Thyroid gland (tissue), 4 donors: ENCODE measurements around the gene IL21R. TPM values are rescaled to one million over a fixed set of nuclear protein-coding genes. Genes with fewer than 3 reads are reported as not detected.
"Not testable (repeated sequence)": the region's sequence is repeated elsewhere in the genome, so short reads cannot be mapped to it uniquely, and the experiment has no call there.

Source experiments
- DNase-seq, 2 donors: peaks; one replicate each; pipeline ENCODE4 v3.0.0-alpha.2; 2019
- H3K27ac ChIP-seq, 3 donors: fragments of 200-600 bp; sonication (generic); 1 replicate in 2 of 3; 2 replicates in 1 of 3; pipeline ENCODE4 v1.5.1; 2016 to 2019; ENCODE audit warnings: mild to moderate bottlenecking in 1 of 3, moderate library complexity in 1 of 3
- H3K27me3 ChIP-seq: fragments of 200-600 bp; sonication (generic); one replicate; pipeline ENCODE4 v1.5.1; 2019
- H3K36me3 ChIP-seq, 2 donors: fragments of 200-600 bp; sonication (generic); one replicate each; pipeline ENCODE4 v1.5.1; 2016 to 2019
- H3K4me1 ChIP-seq, 2 donors: fragments of 200-600 bp; sonication (generic); one replicate each; pipeline ENCODE4 v1.5.1; 2017 to 2019
- H3K4me3 ChIP-seq, 3 donors: fragments of 200-600 bp; sonication (generic); replicated peaks in 1 of 3; 1 replicate in 2 of 3; 2 replicates in 1 of 3; pipeline ENCODE4 v1.5.1; 2016; ENCODE audit warnings: mild to moderate bottlenecking in 1 of 3
- H3K9me3 ChIP-seq: fragments of 200-600 bp; sonication (generic); one replicate; pipeline ENCODE4 v1.5.1; 2017
- POLR2A ChIP-seq, 2 donors: fragments of 450-650 bp; IDR thresholded peaks; one replicate each; pipeline ENCODE4 v1.6.1; 2017; ENCODE audit warnings: antibody characterized with exemption in 2 of 2, mild to moderate bottlenecking in 2 of 2, moderate library complexity in 1 of 2
- WGBS, 2 donors: methylation state at CpG; one replicate each; pipeline ENCODE4 v1.1.5; 2017; 5-methylcytosine and 5-hydroxymethylcytosine counted together
- intact Hi-C: fragments of 100-400 bp; cut with DNase I; formaldehyde crosslinking; loops from one replicate; pipeline ENCODE4 v1.15.1; 2023
- total RNA-seq, 4 donors: library from RNA; depleted of rRNA; stranded (reverse); fragments of >200 nt; gene quantifications; one replicate each; pipeline ENCODE4 v1.2.3, GENCODE V29; 2016
- TF ChIP-seq, protein P1 (sequence below), 6 experiments: fragments of 200-600 bp in 3 of 6; fragments of 450-650 bp in 3 of 6; sonication (generic) in 3 of 6; IDR thresholded peaks; one replicate each; pipeline ENCODE4 v1.5.1; 2016 to 2019; ENCODE audit warnings: antibody characterized with exemption in 6 of 6, mild to moderate bottlenecking in 2 of 6, inconsistent platforms in 1 of 6, moderate library complexity in 1 of 6

The IL21R gene
- total RNA-seq, 4 donors from 2014 or later: 0.11 to 0.88 (median 0.32) TPM

DNA sequence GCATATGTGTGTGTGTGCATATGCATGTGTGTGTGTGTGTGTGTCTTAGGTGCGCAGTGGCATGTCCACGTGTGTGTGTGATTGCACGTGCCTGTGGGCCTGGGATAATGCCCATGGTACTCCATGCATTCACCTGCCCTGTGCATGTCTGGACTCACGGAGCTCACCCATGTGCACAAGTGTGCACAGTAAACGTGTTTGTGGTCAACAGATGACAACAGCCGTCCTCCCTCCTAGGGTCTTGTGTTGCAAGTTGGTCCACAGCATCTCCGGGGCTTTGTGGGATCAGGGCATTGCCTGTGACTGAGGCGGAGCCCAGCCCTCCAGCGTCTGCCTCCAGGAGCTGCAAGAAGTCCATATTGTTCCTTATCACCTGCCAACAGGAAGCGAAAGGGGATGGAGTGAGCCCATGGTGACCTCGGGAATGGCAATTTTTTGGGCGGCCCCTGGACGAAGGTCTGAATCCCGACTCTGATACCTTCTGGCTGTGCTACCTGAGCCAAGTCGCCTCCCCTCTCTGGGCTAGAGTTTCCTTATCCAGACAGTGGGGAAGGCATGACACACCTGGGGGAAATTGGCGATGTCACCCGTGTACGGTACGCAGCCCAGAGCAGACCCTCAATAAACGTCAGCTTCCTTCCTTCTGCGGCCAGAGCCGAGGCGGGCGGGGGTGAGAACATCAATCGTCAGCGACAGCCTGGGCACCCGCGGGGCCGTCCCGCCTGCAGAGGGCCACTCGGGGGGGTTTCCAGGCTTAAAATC lies 47.6 kb downstream of the IL21R start:
- TF ChIP-seq POLR2A (IDR thresholded peaks at IDR 0.05): no peak
- TF ChIP-seq, protein P1, sequence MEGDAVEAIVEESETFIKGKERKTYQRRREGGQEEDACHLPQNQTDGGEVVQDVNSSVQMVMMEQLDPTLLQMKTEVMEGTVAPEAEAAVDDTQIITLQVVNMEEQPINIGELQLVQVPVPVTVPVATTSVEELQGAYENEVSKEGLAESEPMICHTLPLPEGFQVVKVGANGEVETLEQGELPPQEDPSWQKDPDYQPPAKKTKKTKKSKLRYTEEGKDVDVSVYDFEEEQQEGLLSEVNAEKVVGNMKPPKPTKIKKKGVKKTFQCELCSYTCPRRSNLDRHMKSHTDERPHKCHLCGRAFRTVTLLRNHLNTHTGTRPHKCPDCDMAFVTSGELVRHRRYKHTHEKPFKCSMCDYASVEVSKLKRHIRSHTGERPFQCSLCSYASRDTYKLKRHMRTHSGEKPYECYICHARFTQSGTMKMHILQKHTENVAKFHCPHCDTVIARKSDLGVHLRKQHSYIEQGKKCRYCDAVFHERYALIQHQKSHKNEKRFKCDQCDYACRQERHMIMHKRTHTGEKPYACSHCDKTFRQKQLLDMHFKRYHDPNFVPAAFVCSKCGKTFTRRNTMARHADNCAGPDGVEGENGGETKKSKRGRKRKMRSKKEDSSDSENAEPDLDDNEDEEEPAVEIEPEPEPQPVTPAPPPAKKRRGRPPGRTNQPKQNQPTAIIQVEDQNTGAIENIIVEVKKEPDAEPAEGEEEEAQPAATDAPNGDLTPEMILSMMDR (IDR thresholded peaks at IDR 0.05): no peak
- Histone ChIP-seq H3K9me3 (no peaks in the 10 kb centered on the region), H3K27ac (no peak overlapping the region), H3K36me3 (no peaks in the 10 kb centered on the region), H3K4me1 (peaks cover 9 to 15% of the 10 kb centered on the region in 2 donors), H3K27me3 (no peaks in the 10 kb centered on the region), H3K4me3 (no peak overlapping the region)
- intact Hi-C loops: loop anchor here (5.0 kb wide), 1 partner anchor 77 kb away; no protein-coding TSS in a partner anchor
- no peak for DNase-seq
- 58 to 70% methylated on average over 23 to 30 of the region's 31 CpGs for WGBS, 2 donors

DNA sequence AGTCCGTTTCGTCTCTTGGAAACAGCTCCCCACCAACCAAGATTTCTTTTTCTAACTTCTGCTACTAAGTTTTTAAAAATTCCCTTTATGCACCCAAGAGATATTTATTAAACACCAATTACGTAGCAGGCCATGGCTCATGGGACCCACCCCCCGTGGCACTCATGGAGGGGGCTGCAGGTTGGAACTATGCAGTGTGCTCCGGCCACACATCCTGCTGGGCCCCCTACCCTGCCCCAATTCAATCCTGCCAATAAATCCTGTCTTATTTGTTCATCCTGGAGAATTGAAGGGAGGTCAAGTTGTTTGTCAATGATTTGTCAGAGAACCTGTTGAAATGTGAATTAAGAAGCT lies 48.2 kb downstream of the IL21R start:
- intact Hi-C loops: loop anchor here (5.0 kb wide), 1 partner anchor 78 kb away; no protein-coding TSS in a partner anchor

DNA sequence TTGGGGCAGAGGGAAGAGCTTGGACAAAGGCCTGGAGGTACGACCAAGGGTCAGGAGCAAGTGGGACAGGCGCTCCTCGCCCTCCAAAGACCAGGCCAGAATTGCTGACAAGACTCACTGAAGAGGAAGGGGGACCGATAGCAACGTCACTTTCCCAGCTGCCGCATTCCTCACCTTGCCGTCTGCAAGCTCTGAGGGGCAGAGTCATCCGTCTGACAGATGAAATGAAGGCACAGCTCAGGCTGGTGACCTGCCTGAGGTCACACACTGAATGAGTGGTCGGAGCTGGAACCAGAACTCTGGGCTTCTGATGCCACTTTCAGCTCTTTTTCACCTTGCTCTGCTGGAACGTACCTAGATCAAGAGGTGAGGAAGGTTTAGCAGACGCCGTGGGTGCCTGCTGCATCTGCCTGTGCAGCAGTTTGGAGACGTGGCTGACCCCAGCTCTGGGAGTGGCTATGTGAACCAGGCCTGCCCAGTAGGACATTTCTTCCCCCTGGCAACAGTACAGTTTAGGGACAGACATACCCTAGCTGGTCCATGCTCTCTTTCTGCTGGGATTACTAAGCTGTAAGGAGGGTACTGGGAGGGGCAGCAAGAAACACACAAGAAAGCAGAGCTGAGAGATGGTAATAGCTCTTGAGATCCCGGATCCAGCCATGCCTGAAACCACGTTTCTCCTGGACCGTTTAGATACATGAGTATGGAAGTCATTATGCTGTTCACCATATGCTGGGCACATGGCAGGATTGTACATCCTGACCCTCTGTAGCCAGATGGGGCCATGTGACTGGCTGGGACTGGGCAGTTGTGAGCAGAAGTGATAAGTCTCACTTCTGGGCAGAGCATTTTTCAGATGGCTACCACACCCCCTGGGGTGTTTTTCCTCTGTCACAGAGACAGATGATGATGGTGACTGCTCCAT lies 50.9 kb downstream of the IL21R start:
- Histone ChIP-seq H3K9me3 (no peaks in the 10 kb centered on the region), H3K27me3 (no peaks in the 10 kb centered on the region), H3K36me3 (no peaks in the 10 kb centered on the region), H3K4me1 (peaks cover 9 to 15% of the 10 kb centered on the region in 2 donors), H3K4me3 (no peak overlapping the region), H3K27ac (no peak overlapping the region)
- TF ChIP-seq, protein P1 (IDR thresholded peaks at IDR 0.05): no peak
- no peak for TF ChIP-seq POLR2A (IDR thresholded peaks at IDR 0.05)
- no peak for DNase-seq
- WGBS, 2 donors: 82 to 84% methylated on average over 16 of the region's 16 CpGs
- intact Hi-C loops: loop anchor here (5.0 kb wide), 1 partner anchor 81 kb away; no protein-coding TSS in a partner anchor

More for the DNA sequence above, 48.2 kb downstream of the IL21R start:
- no peaks in the 10 kb centered on the region for H3K36me3 ChIP-seq
- no peak overlapping the region for H3K27ac ChIP-seq
- H3K9me3 ChIP-seq: no peaks in the 10 kb centered on the region
- 56 to 61% methylated on average over 5 of the region's 5 CpGs for WGBS, 2 donors
- H3K27me3 ChIP-seq: no peaks in the 10 kb centered on the region
- H3K4me1 ChIP-seq: peaks cover 9 to 15% of the 10 kb centered on the region in 2 donors
- H3K4me3 ChIP-seq: no peak overlapping the region
- TF ChIP-seq, protein P1 (IDR thresholded peaks at IDR 0.05): no peak
- TF ChIP-seq POLR2A (IDR thresholded peaks at IDR 0.05): no peak
- no peak for DNase-seq

DNA sequence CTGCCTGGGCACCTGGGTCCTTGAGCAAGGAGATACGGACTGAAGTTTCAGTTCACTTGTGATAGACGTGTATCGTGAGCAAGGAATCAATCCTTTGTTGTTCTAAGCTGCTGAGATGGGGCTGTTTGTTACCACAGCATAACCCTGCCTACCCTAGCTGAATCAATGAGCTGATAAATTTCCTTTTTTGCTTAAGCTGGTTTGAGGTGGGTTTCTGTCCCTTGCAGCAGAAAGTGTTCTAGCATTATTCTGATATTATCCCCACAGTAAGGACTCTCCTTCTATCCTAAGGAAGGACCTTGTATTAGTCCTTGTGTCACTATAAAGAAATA lies 51.5 kb downstream of the IL21R start:
- TF ChIP-seq POLR2A (IDR thresholded peaks at IDR 0.05): no peak
- WGBS, 2 donors: 95% methylated on average over 3 of the region's 3 CpGs
- Histone ChIP-seq H3K4me3 (no peak overlapping the region), H3K9me3 (no peaks in the 10 kb centered on the region), H3K27me3 (no peaks in the 10 kb centered on the region), H3K36me3 (peaks cover 0 to 3% of the 10 kb centered on the region in 2 donors), H3K4me1 (peaks cover 9 to 15% of the 10 kb centered on the region in 2 donors), H3K27ac (no peak overlapping the region)
- DNase-seq: no peak
- intact Hi-C loops: loop anchor here (5.0 kb wide), 1 partner anchor 81 kb away; no protein-coding TSS in a partner anchor

DNA sequence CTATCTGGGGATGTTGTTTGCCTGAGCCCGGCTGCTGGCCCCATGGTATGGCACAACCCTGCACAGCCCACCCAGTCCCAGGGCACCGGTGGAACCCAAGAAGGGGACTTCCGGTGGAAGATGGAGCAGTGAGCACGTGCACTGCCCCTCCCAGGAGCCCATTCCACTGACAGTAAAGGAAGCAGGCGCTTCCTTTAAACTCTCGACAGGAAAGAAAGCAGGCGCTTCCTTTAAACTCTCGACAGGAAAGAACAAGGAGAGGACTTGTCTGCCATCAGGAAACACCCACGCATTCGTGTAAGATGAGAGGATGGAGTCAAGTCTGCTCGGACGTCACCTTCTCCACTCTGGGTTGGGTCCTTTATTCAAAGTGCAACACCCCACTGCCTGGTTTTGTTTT lies 53.7 kb downstream of the IL21R start:
- Histone ChIP-seq H3K27ac (no peak overlapping the region), H3K27me3 (no peaks in the 10 kb centered on the region), H3K4me3 (no peak overlapping the region), H3K36me3 (peaks cover 5 to 15% of the 10 kb centered on the region in 2 donors), H3K9me3 (no peaks in the 10 kb centered on the region), H3K4me1 (peaks cover 1 to 4% of the 10 kb centered on the region in 2 donors)
- DNase-seq: no peak
- intact Hi-C loops: no loop called here
- no peak for TF ChIP-seq POLR2A (IDR thresholded peaks at IDR 0.05)
- TF ChIP-seq, protein P1 (IDR thresholded peaks at IDR 0.05): no peak
- WGBS, 2 donors: 51% methylated on average over 12 of the region's 12 CpGs

DNA sequence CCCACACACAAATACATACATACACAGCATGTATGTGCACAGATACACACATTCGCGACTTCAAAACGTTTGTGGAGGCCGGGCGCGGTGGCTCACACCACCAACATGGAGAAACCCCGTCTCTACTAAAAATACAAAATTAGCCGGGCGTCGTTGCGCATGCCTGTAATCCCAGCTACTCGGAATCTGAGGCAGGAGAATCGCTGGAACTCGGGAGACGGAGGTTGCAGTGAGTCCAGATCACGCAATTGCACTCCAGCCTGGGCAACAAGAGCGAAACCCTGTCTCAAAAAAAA lies 55.6 kb downstream of the IL21R start:
- intact Hi-C loops, H3K4me3 ChIP-seq, H3K27ac ChIP-seq, H3K9me3 ChIP-seq, H3K27me3 ChIP-seq, DNase-seq, H3K4me1 ChIP-seq: not testable (repeated sequence)
- peaks cover 23 to 32% of the 10 kb centered on the region in 2 donors for H3K36me3 ChIP-seq
- 84 to 90% methylated on average over 17 of the region's 17 CpGs for WGBS, 2 donors
